ENCODE results near the gene HDDC3.

- TF ChIP-seq, protein P1, sequence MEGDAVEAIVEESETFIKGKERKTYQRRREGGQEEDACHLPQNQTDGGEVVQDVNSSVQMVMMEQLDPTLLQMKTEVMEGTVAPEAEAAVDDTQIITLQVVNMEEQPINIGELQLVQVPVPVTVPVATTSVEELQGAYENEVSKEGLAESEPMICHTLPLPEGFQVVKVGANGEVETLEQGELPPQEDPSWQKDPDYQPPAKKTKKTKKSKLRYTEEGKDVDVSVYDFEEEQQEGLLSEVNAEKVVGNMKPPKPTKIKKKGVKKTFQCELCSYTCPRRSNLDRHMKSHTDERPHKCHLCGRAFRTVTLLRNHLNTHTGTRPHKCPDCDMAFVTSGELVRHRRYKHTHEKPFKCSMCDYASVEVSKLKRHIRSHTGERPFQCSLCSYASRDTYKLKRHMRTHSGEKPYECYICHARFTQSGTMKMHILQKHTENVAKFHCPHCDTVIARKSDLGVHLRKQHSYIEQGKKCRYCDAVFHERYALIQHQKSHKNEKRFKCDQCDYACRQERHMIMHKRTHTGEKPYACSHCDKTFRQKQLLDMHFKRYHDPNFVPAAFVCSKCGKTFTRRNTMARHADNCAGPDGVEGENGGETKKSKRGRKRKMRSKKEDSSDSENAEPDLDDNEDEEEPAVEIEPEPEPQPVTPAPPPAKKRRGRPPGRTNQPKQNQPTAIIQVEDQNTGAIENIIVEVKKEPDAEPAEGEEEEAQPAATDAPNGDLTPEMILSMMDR (IDR thresholded peaks at IDR 0.05) = no peak
- no peak for TF ChIP-seq POLR2A (IDR thresholded peaks at IDR 0.05)
Measured at GRCh38 chr15:90918034-90918788, 14.1 kb downstream of the HDDC3 start.

Data from lower leg skin (tissue), 3 donors.